Renal cortical epithelial cell (primary cell): ENCODE measurements around the gene FLVCR1. TPM values are rescaled to one million over a fixed set of nuclear protein-coding genes. Genes with fewer than 3 reads are reported as not detected.

Experiments
- DNase-seq: peaks from one replicate; pipeline ENCODE4 v3.0.0-alpha.2; 2011; ENCODE audit warnings: low read depth
- total RNA-seq: library from RNA; depleted of rRNA; stranded (reverse); fragments of >200 nt; gene quantifications from 2 replicates; pipeline ENCODE4 v1.2.3, GENCODE V29; 2014

FLVCR1 gene
- total RNA-seq, 1 donor from 2014 or later: 12.9 TPM

DNA sequence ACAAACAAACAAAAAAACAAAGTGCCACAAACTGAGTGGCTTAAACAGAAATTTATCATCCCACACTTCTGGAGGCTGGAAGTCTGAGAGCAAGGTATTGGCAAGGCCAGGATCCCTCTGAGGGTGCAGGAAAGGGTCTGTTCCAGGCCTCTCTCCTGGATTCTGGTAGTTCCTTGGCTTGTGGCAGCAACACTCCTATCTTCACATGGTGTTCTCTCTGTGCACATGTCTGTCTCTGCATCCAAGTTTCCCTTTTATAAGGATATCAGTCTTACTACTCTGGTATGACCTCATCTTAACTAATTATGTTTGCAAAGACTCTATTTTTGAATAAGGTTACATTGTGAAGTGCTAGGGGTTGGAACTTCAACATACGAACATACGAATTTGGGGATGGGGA is 87.0 kb downstream of the FLVCR1 start:
- DNase-seq: no peak

DNA sequence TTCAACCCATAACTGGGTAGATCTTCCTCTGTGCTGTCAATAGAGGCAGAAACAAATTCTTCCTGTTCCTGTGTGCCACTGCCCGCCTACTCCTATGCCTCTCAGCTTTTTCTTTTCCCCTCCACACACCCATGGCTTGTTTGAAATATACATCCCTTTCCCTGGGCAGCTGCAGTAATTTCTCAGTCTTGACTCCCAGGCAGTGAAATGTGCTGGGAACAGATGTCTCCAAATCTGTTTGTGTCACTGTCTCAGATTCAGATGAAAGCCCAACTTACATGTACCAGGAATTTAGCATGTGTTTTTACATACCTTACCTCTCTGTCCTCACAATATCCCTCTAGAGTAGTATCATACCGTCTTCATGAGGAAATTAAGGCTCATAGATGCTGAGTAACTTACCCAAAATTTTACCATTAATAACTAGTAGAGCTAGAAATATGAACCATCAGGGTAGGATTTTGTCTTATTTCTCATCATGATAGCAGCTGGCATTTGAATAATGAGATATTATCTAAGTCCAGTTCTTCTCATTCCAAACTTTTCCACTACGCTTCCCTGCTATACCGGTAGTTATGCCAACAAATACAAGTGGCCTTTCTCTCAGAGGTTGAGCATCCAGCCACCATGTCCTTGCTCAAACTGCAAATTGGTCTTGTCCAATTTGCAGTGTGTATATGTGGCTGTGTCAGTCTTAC is 87.5 kb downstream of the FLVCR1 start:
- DNase-seq: no peak

DNA sequence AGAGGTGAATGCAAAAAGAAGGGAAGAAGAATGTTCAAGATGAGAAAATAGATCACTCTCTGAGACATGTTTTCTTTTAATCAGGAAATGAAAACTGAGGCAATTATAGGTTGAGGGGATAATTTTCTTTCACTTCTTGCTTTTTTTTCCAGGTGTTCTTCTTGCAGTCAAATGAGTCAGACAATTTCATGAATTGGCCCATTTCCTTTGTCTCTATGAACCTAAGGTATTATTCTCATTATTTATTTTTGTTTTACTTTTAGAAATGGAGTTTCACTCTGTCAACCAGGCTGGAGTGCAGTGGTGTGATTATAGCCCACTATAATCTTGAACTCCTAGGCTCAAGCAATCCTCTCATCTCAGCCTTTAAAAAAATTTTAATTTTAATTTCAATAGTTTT is 88.8 kb downstream of the FLVCR1 start:
- DNase-seq: no peak

Other genes starting within 250 kb of the FLVCR1 start
- 21.6 and 34.6 TPM in 2 replicates for gene ATF3, start 249.5 kb upstream of the FLVCR1 start, total RNA-seq
- 0.55 and 3.6 TPM in 2 replicates for gene BATF3, start 158.4 kb upstream of the FLVCR1 start, total RNA-seq
- 31.8 and 38.4 TPM in 2 replicates for gene NSL1, start 66.5 kb upstream of the FLVCR1 start, total RNA-seq
- 16.0 and 17.6 TPM in 2 replicates for gene TATDN3, start 66.4 kb upstream of the FLVCR1 start, total RNA-seq
- 0.30 TPM in 1 of 2 replicates, not detected in the other for gene SPATA45, start 10.6 kb upstream of the FLVCR1 start, total RNA-seq
- gene VASH2, start 92.3 kb downstream of the FLVCR1 start, total RNA-seq: 0.35 TPM in 1 of 2 replicates, not detected in the other
- 43.7 and 44.3 TPM in 2 replicates for gene ANGEL2, start 157.6 kb downstream of the FLVCR1 start, total RNA-seq
- 25.5 and 28.2 TPM in 2 replicates for gene RPS6KC1, start 193.0 kb downstream of the FLVCR1 start, total RNA-seq